HG03565 (cell line): ENCODE measurements around the gene MED13L.

ENCODE experiments used
- ATAC-seq: cut with Tn5 transposase; IDR thresholded peaks from one replicate; pipeline ENCODE4 v1.9.1; 2021; ENCODE audit warnings: mild to moderate bottlenecking, moderate library complexity; ENCODE audit not compliant: unreplicated experiment

The MED13L gene

GRCh38 chr12:115956236-115956635, 321.3 kb downstream of the MED13L start:
- ATAC-seq, result no peak

- ATAC-seq, result no peak
These were observed 324.0 kb downstream of the MED13L start for GRCh38 chr12:115953450-115953849.

DNA sequence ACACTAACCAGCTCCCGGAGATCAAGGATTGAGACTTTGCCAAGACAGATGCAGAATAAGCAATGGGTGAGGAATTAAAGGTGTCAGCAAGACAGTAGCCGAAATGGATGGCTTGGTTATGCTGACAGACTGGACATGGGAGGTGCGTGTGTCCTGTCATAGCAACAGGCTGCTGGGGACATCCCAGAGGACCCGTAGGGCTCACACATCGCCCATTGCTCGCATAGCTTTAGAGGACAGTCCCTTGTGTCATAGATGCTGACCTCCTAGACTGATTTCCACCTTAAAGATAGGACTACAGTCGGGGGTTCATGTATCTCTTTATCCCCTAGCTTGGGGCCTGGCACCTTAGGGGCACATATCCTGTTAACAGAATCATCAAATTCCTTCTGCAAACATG, 324.5 kb downstream of the MED13L start:
- no peak for ATAC-seq

DNA sequence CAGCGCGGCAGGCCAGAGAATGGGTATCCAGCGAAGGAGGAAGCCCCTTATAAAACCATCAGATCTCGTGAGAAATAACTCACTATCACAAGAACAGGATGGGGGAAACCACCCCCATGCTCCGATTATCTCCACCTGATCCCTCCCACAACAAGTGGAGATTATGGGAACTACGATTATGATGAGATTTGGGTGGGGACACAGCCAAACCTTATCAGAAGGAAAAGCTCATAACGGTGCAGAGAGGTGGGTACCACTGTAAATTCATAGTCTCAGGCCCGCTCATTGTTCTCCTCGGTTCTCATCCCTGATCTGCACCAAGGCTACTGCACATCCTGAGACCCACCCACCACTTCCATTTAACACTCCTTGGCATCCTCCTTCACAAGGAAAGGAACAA, 326.5 kb downstream of the MED13L start:
- no peak for ATAC-seq

DNA sequence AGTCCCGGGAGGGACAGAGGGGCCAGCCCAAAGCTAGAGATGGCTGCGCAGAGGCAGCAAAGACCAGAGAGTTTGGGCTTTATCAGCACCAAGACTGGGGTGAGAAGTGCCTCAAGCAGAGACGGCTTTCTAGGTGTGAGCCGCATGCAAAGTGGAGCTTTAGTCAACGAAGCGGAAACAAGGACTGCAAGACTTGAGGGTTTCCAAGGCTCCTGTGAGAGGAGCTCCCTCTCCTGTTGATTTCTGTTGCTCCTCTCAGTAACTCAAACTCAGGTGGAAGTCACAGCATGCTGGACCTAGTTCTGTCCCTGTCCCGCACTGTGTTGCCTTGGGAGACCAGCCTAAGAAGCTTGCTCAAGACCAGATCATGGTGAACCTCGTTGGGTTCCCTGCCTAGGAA, 327.8 kb downstream of the MED13L start:
- ATAC-seq, result no peak

GRCh38 chr12:115947696-115948062, 329.8 kb downstream of the MED13L start:
- ATAC-seq, result no peak

- ATAC-seq, result no peak
These were observed 330.4 kb downstream of the MED13L start for GRCh38 chr12:115946867-115947695.

DNA sequence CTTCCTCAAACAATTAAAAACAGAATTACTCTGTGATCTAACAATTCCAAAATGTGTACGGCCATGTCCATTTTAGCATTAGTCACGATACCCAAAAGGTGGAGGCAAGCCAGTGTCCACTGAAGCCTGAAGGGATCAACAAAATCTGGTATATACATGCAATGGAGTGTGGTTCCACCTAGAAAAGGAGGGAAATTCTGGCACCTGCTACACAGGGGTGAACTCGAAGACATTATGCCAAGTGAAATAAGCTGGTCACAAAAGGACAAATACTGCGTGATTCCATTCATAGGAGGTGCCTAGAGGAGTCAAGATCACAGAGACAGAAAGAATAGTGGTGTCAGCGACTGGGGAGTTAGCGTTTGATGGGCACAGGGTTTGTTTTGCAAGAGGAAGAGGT, 331.4 kb downstream of the MED13L start:
- ATAC-seq, result no peak

DNA sequence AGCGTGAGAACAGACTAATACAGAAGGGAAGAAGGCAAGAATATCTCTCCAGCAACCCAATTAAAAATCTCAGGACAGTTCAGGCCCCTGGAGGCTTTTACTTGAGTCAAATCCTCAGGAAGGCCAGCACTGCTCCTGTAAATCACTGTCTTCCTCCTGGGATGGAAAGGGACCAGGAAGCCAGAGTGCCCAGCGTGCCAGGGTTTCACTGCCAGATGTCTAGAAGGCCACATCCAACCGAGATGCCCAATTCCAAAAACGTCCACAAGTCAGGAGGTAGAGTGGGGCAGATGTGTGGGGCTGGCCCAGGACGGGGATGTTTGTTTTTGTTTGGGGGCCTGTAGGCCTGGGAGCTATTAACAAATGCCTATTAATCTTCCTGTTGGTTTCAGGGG, 332.0 kb downstream of the MED13L start:
- no peak for ATAC-seq

GRCh38 chr12:115944837-115945490, 332.5 kb downstream of the MED13L start:
- ATAC-seq, result no peak

GRCh38 chr12:115944392-115944742, 333.1 kb downstream of the MED13L start:
- ATAC-seq, result no peak

- no peak for ATAC-seq
These were observed 333.7 kb downstream of the MED13L start for GRCh38 chr12:115943630-115944391.

DNA sequence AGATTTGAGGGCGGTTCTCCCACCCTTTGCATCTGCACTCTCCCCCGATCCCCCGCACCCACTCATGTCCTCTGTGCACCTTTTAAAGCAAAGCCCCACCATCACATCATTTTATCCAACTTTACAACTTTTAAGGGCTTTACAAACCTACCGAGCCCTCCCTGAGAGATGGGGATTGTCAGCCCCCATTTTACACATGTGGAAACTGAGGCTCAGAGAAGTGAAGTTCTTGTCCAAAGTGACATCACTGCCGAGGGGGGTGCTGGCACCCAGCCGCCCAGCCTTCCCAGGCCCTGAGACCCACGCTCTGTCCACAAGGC, 334.2 kb downstream of the MED13L start:
- no peak for ATAC-seq

DNA sequence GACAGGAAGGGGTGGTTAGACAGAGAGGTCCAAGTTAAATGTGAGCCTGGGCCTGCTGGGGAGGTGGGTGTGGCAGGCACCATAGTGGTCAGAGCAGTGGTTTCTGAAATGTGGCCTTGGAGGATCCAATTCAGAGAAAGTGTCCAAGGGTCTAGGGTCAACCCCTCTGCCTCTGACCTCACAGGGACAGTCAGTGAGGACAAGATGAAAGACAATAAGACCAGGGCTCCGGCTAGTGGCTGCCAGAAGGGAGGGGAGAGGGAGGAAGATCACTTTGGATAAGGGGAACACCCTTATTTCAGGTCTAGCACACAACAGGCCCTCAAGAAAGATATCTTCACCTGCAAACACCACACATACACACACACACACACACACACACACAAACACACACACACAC, 335.1 kb downstream of the MED13L start:
- ATAC-seq, result no peak

- no peak for ATAC-seq
These were observed 336.1 kb downstream of the MED13L start for GRCh38 chr12:115941362-115941761.

GRCh38 chr12:115938794-115939377, 338.6 kb downstream of the MED13L start:
- ATAC-seq, result no peak

GRCh38 chr12:115936997-115937916, 340.2 kb downstream of the MED13L start:
- no peak for ATAC-seq

GRCh38 chr12:115934877-115935276, 342.6 kb downstream of the MED13L start:
- no peak for ATAC-seq

DNA sequence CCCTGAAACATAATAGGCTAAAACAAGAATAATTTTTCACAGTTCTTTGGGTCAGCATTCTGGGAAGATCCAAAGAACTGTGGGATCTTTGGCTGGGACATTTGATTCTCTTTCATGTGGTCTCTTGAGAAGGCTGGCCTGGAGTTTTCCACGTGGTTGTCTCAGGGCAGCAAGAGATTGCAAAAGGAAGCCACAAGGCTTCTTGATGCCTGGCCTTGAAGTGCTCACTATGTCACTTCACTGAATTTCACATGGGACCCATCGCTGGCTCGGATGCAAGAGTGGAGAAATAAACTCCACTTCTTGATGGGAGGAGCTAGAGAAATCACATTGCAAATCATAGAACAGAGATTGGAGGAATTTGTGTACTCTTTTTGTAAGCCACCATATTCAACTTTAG, 343.4 kb downstream of the MED13L start:
- ATAC-seq, result no peak

- no peak for ATAC-seq
These were observed 345.4 kb downstream of the MED13L start for GRCh38 chr12:115932066-115932465.

DNA sequence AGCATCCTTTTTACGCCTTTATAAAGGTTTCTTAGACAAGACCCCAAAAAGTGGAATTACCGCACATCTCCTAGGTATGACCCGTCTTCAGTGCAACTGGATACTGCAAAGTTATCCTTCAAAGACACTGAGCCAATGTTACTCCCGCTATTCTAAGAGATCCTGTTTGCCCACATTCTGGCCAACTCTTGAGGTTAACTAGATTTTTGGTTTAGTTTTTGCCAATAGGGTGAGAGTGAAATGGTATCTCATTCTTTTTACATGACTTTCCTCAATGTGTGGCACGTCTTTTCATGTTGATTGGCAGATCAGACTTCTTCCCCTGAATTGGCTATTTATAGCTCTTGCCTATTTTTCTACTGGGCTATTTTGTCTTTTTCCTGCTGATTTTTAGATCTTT, 347.2 kb downstream of the MED13L start:
- ATAC-seq, result no peak
